Measurements from ENCODE around the gene KIF4B.
"Not testable (repeated sequence)": the region's sequence is repeated elsewhere in the genome, so short reads cannot be mapped to it uniquely, and the experiment has no call there.

Gene KIF4B

GRCh38 chr5:155010881-155011280, 2.7 kb upstream of the KIF4B start:
- no peak for DNase-seq

GRCh38 chr5:155015239-155015638, 1.7 kb downstream of the KIF4B start:
- DNase-seq, result peak; percentile 37

- peak; percentile 54 for DNase-seq
These were observed 4.1 kb downstream of the KIF4B start for GRCh38 chr5:155017610-155018009.

- no peak for DNase-seq
These were observed 6.2 kb downstream of the KIF4B start for GRCh38 chr5:155019601-155020226.

- DNase-seq, result peak; percentile 21
These were observed 8.3 kb downstream of the KIF4B start for GRCh38 chr5:155021842-155022241.

GRCh38 chr5:155023320-155023719, 9.8 kb downstream of the KIF4B start:
- DNase-seq, result no peak

- no peak for DNase-seq
These were observed 10.5 kb downstream of the KIF4B start for GRCh38 chr5:155024015-155024414.

GRCh38 chr5:155025895-155026294, 12.3 kb downstream of the KIF4B start:
- DNase-seq, result no peak

- no peak for DNase-seq
These were observed 14.6 kb downstream of the KIF4B start for GRCh38 chr5:155027993-155028629.

- DNase-seq, result no peak
These were observed 15.7 kb downstream of the KIF4B start for GRCh38 chr5:155029240-155029639.

GRCh38 chr5:155034145-155034744, 20.7 kb downstream of the KIF4B start:
- not testable (repeated sequence) for DNase-seq

GRCh38 chr5:155035087-155035486, 21.5 kb downstream of the KIF4B start:
- DNase-seq, result not testable (repeated sequence)

- no peak for DNase-seq
These were observed 27.6 kb downstream of the KIF4B start for GRCh38 chr5:155040984-155041653.

GRCh38 chr5:155044591-155044990, 31.0 kb downstream of the KIF4B start:
- no peak for DNase-seq

- DNase-seq, result no peak
These were observed 33.0 kb downstream of the KIF4B start for GRCh38 chr5:155046591-155046990.

GRCh38 chr5:155047818-155048217, 34.3 kb downstream of the KIF4B start:
- no peak for DNase-seq

GRCh38 chr5:155049569-155050383, 36.2 kb downstream of the KIF4B start:
- DNase-seq, result no peak

GRCh38 chr5:155050384-155051019, 36.9 kb downstream of the KIF4B start:
- no peak for DNase-seq

GRCh38 chr5:155052532-155052931, 39.0 kb downstream of the KIF4B start:
- DNase-seq, result no peak

GRCh38 chr5:155053501-155053900, 39.9 kb downstream of the KIF4B start:
- DNase-seq, result no peak

GRCh38 chr5:155056644-155057269, 43.2 kb downstream of the KIF4B start:
- DNase-seq, result no peak

GRCh38 chr5:155057626-155058025, 44.1 kb downstream of the KIF4B start:
- DNase-seq, result no peak
